Brain microvascular endothelial cell (primary cell): ENCODE measurements around the gene POFUT2.

Experiments used
- DNase-seq: peaks from one replicate; pipeline ENCODE4 v3.0.0-alpha.2; 2020
- H3K27ac ChIP-seq: fragments of 250-450 bp; sonication (Bioruptor Pico); 2 replicates; pipeline ENCODE4 v1.5.1; 2020; ENCODE audit warnings: mild to moderate bottlenecking, moderate library complexity
- H3K27me3 ChIP-seq: fragments of 250-450 bp; sonication (Bioruptor Pico); replicated peaks from 2 replicates; pipeline ENCODE4 v1.5.1; 2020; ENCODE audit warnings: mild to moderate bottlenecking
- H3K36me3 ChIP-seq: fragments of 250-450 bp; sonication (Bioruptor Pico); replicated peaks from 2 replicates; pipeline ENCODE4 v1.5.1; 2020; ENCODE audit warnings: mild to moderate bottlenecking
- H3K4me3 ChIP-seq: 2 replicates; pipeline ENCODE4 v1.5.1; 2011; ENCODE audit warnings: low read depth, mild to moderate bottlenecking, control low read depth, low read length, moderate library complexity
- CTCF ChIP-seq: IDR thresholded peaks from 2 replicates; pipeline ENCODE4 v1.5.1; 2011; ENCODE audit warnings: low read depth, mild to moderate bottlenecking, moderate library complexity, low read length, control low read depth, inconsistent platforms; ENCODE audit errors: missing control alignments
- in situ Hi-C: cut with HindIII; loops from 2 replicates; pipeline ENCODE4 v1.10.0; 2017; ENCODE audit warnings: low sequenced_read_pairs, low pct_ligation_motif_present

Gene POFUT2

GRCh38 chr21:45331531-45332147 lies 43.9 kb upstream of the POFUT2 start:
- Histone ChIP-seq H3K36me3 (no peaks in the 10 kb centered on the region), H3K4me3 (no peak overlapping the region), H3K27me3 (no peaks in the 10 kb centered on the region), H3K27ac (no peak overlapping the region)
- no peak for DNase-seq
- no peak for TF ChIP-seq CTCF
- in situ Hi-C loops = no loop called here

GRCh38 chr21:45330851-45331261 lies 43.2 kb upstream of the POFUT2 start:
- no peak for DNase-seq
- no peaks in the 10 kb centered on the region for H3K27me3 ChIP-seq
- no peak overlapping the region for H3K4me3 ChIP-seq
- in situ Hi-C loops = no loop called here
- TF ChIP-seq CTCF = no peak
- no peaks in the 10 kb centered on the region for H3K36me3 ChIP-seq
- no peak overlapping the region for H3K27ac ChIP-seq

GRCh38 chr21:45330075-45330781 lies 42.5 kb upstream of the POFUT2 start:
- no peaks in the 10 kb centered on the region for H3K36me3 ChIP-seq
- H3K27ac ChIP-seq = peak overlapping the region; percentile 25
- in situ Hi-C loops = no loop called here
- H3K4me3 ChIP-seq = no peak overlapping the region
- no peaks in the 10 kb centered on the region for H3K27me3 ChIP-seq
- peak; percentile 74 for DNase-seq
- TF ChIP-seq CTCF = no peak

- TF ChIP-seq CTCF = no peak
- peak overlapping the region; percentile 25 for H3K27ac ChIP-seq
- no peak for DNase-seq
- in situ Hi-C loops = no loop called here
- no peaks in the 10 kb centered on the region for H3K36me3 ChIP-seq
- H3K27me3 ChIP-seq = no peaks in the 10 kb centered on the region
- no peak overlapping the region for H3K4me3 ChIP-seq
Measured at GRCh38 chr21:45329261-45330074, 41.8 kb upstream of the POFUT2 start.

- TF ChIP-seq CTCF = no peak
- no peak for DNase-seq
- Histone ChIP-seq H3K27ac (no peak overlapping the region), H3K4me3 (no peak overlapping the region), H3K27me3 (no peaks in the 10 kb centered on the region), H3K36me3 (no peaks in the 10 kb centered on the region)
- in situ Hi-C loops = no loop called here
Measured at GRCh38 chr21:45328198-45329091, 40.8 kb upstream of the POFUT2 start.
